GM21723 (cell line): Measurements from ENCODE around the gene ATP5IF1.

Experiments
- ATAC-seq: cut with Tn5 transposase; IDR thresholded peaks from one replicate; pipeline ENCODE4 v1.9.1; 2021; ENCODE audit warnings: mild to moderate bottlenecking, moderate library complexity; ENCODE audit not compliant: unreplicated experiment

ATP5IF1 gene

GRCh38 chr1:28264897-28265296, 29.0 kb downstream of the ATP5IF1 start:
- ATAC-seq: no peak

DNA sequence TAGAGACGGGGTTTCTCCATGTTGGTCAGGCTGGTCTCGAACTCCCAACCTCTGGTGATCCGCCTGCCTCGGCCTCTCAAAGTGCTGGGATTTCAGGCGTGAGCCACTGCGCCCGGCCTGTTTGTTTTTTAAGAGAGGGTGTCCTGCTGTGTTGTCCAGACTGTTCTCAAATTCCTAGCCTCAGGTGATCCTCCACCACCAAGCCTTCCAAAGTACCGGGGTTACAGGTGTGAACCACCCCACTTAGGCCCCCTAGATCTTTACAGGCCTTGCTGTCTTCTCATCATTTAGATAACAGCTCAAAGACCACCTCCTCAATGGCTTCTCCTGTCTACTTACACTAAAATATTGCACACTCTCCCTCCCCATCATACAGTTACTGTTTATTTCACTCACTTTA, 29.7 kb downstream of the ATP5IF1 start:
- no peak for ATAC-seq

DNA sequence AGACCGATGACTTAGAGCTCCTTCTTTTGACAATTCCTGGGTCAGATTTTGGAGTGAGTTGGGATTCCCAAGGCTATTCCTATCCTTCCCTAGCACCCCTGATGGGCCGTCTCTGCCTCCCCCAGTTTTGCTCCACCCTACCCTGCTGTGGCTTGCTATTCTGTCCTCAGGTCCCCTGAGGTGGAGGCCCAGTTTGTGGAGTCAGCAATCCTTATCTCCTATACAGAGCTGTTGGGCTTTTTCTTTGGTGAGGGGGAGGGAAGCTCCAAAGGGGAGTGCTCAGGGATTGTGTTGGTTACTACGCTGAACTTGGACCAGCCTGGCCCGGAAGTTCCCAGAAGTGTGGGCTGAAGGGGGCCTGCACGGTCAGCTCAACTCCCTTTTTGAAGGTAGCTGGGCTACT, 31.0 kb downstream of the ATP5IF1 start:
- ATAC-seq: no peak

- no peak for ATAC-seq
Observed at GRCh38 chr1:28267633-28268032, 31.7 kb downstream of the ATP5IF1 start.

GRCh38 chr1:28269529-28269928, 33.6 kb downstream of the ATP5IF1 start:
- no peak for ATAC-seq

DNA sequence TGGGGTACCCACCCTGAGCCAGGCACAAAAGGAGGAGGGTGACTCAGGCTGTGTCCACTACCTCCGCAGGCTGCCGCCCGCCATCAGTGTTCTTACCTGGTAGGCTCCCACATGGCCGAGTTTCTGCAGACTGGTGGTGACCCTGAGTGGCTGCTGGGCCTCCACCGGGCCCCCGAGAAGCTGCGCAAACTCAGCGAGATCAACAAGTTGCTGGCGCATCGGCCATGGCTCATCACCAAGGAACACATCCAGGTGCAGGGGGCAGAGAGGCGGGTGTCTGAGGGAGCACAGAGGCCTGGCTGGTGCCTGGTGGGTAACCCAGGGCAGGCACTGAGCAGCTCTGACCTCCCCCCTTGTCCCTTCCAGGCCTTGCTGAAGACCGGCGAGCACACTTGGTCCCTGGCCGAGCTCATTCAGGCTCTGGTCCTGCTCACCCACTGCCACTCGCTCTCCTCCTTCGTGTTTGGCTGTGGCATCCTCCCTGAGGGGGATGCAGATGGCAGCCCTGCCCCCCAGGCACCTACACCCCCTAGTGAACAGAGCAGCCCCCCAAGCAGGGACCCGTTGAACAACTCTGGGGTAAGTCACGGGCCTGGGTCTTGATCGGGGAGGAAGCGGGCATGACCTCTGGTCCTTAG, 36.4 kb downstream of the ATP5IF1 start:
- no peak for ATAC-seq

DNA sequence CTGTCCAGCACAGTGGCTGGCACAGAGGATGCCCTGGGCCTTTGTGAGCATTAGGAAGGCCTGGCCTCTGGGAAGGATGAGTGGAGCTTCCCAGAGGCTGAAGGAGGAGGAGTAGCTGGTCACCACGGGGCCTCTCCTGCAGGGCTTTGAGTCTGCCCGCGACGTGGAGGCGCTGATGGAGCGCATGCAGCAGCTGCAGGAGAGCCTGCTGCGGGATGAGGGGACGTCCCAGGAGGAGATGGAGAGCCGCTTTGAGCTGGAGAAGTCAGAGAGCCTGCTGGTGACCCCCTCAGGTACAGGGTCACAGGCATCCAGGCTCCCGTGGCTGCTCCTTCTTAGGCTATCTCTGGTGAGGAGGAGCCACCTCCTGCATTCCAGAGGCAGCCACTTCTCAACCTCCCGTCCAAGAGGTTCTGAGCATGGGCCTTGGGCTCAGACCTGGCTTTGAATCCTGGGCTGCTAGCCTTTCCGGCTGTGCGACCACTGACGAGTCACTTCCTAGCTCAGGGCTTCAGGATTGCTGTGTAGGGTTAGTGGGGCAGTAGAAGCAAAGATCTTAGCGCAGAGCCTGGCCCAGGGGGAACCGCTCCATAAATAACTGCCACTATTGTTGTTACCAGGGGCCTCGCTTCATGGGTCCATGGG, 37.4 kb downstream of the ATP5IF1 start:
- ATAC-seq: no peak

- ATAC-seq: no peak
Observed at GRCh38 chr1:28278763-28279162, 42.8 kb downstream of the ATP5IF1 start.

DNA sequence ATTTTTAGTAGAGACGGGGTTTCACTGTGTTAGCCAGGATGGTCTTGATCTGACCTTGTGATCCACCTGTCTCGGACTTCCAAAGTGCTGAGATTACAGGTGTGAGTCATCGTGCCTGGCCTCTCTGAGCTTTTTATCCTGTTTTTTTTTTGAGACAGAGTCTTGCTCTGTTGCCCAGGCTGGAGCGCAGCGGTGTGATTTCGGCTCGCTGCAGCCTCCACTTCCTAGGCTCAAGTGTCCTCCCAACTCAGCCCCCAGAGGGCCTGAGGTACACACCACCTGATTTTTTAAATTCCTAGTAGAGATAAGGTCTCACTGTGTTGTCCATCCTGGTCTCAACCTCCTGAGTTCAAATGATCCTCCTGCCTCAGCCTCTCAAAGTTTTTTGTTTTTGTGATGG, 43.8 kb downstream of the ATP5IF1 start:
- no peak for ATAC-seq

DNA sequence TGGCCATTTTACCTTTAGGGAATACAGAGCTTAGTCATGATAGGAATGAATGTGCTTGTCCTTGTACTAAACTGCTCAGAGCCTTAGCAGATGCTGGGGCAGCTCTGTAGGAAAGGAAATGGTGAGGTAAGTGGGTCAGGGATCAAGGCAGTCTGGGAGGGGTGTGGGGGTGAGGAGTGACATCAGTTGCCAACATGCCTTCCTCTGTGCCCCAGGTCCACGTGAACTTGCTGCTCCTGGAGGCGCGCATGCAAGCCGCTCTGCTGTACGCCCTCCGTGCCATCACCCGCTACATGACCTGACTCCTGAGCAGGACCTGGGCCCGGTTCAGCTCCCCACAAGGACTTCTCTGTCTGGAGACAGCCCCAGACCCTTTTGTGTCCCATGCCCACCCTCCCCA, 44.6 kb downstream of the ATP5IF1 start:
- ATAC-seq: no peak

GRCh38 chr1:28280977-28281381, 45.1 kb downstream of the ATP5IF1 start:
- no peak for ATAC-seq

GRCh38 chr1:28281608-28282425, 45.9 kb downstream of the ATP5IF1 start:
- no peak for ATAC-seq

DNA sequence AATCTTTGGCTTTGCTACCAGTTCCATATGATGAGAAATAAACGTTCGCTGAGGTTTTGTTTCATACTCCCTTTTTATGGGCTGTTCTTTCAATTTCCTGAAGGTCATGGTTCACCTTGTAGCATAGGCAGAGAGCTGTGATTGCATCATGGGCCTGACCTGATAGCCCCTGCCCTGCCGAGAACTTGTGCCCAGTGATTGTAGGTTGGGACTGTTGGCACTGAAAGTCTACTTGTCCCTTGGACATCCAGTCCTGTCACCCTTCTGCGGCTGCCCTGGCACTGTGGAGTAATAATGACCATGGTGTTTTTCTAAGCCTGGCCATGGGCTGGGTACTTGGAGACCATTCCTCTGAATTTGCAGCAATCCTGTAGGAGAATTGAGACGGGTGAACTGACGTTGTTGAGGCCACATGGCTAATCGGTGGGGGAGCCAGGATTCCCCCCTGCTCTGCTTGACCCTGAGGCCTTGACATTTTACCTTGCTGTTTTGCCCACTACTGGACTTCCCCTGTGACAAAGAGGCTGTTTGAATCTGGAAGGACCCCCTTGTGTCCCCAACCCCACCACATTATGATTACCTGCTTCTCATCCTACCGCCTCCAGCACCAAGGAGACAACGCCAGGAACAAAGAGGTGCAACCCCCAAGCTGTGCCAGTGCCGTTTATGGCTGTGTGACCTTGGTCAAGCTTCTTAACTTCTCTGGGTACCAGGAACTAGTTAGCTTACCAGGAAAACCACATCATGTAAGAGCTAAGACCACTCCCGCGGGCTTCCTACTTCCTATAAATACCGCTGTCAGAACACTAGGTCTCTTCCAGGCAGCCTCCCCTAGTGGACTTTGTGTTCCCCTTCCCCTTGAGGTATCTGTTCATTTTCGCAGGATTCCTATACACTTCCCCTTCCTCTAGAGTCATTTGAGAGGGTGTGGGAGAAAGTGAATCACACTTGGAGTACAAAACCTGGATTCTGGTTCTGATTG, 46.8 kb downstream of the ATP5IF1 start:
- ATAC-seq: no peak

DNA sequence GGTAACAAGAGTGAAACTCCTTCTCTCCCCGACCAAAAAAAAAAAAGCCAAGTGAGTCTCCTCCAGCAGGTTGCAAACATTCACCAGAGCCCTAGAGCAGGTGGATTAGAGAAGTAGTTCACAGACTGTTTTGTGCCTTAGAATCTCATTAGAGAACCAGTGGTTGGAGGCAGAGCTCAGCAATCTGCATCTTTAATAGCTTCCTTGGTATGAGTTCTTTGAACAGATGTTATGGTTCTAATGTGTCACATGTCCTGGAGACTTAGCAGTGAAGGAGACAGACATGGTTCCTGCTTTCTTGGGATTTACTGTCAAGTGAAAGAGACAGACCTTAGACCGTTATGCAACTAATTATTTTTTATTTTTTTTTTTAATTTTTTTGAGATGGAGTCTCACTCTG, 50.2 kb downstream of the ATP5IF1 start:
- ATAC-seq: no peak
